Brain pericyte (primary cell): Measurements from ENCODE around the gene ACSBG1.

Experiments
- DNase-seq: peaks from one replicate; pipeline ENCODE4 v3.0.0-alpha.2; 2012; ENCODE audit warnings: low read depth, low spot score

ACSBG1 gene

GRCh38 chr15:78234515-78235040 is at the start of gene ACSBG1:
TSS of gene ACSBG1 (minus strand) at chr15:78234565. CDS start at chr15:78234501, 64 bp downstream.
- DNase-seq: no peak

GRCh38 chr15:78282324-78282723 is 48.0 kb upstream of the ACSBG1 start:
- no peak for DNase-seq

GRCh38 chr15:78280319-78281072 is 46.1 kb upstream of the ACSBG1 start:
- DNase-seq: no peak

GRCh38 chr15:78276064-78276943 is 41.9 kb upstream of the ACSBG1 start:
- DNase-seq: no peak

GRCh38 chr15:78274994-78275393 is 40.6 kb upstream of the ACSBG1 start:
- no peak for DNase-seq

GRCh38 chr15:78272776-78273175 is 38.4 kb upstream of the ACSBG1 start:
- DNase-seq: no peak

GRCh38 chr15:78272316-78272715 is 38.0 kb upstream of the ACSBG1 start:
- no peak for DNase-seq

- DNase-seq: no peak
Measured at GRCh38 chr15:78266806-78267205, 32.4 kb upstream of the ACSBG1 start.

- DNase-seq: no peak
Measured at GRCh38 chr15:78266229-78266628, 31.9 kb upstream of the ACSBG1 start.

GRCh38 chr15:78265752-78266224 is 31.4 kb upstream of the ACSBG1 start:
- DNase-seq: no peak

GRCh38 chr15:78265137-78265460 is 30.7 kb upstream of the ACSBG1 start:
- DNase-seq: no peak

- no peak for DNase-seq
Measured at GRCh38 chr15:78264304-78265136, 30.2 kb upstream of the ACSBG1 start, which contains the start of gene DNAJA4. TSS of gene DNAJA4 (plus strand) at chr15:78264562. CDS start at chr15:78264764, 202 bp downstream.

GRCh38 chr15:78263907-78264303 is 29.5 kb upstream of the ACSBG1 start:
- no peak for DNase-seq

GRCh38 chr15:78263351-78263781 is 29.0 kb upstream of the ACSBG1 start:
- no peak for DNase-seq

GRCh38 chr15:78261062-78261461 is 26.7 kb upstream of the ACSBG1 start:
- no peak for DNase-seq

GRCh38 chr15:78260489-78260888 is 26.1 kb upstream of the ACSBG1 start:
- no peak for DNase-seq

GRCh38 chr15:78259232-78259631 is 24.9 kb upstream of the ACSBG1 start:
- no peak for DNase-seq

GRCh38 chr15:78257681-78258080 is 23.3 kb upstream of the ACSBG1 start:
- DNase-seq: no peak

- DNase-seq: no peak
Measured at GRCh38 chr15:78256044-78256437, 21.7 kb upstream of the ACSBG1 start.

GRCh38 chr15:78255421-78256043 is 21.2 kb upstream of the ACSBG1 start:
- no peak for DNase-seq

GRCh38 chr15:78251136-78251535 is 16.8 kb upstream of the ACSBG1 start:
- DNase-seq: no peak
